GM19467 (cell line): ENCODE measurements around the gene LPCAT3.
"Not testable (repeated sequence)": the region's sequence is repeated elsewhere in the genome, so short reads cannot be mapped to it uniquely, and the experiment has no call there.

Source experiments
- ATAC-seq: cut with Tn5 transposase; IDR thresholded peaks from one replicate; pipeline ENCODE4 v1.9.1; 2021; ENCODE audit warnings: mild to moderate bottlenecking, moderate library complexity; ENCODE audit not compliant: unreplicated experiment

LPCAT3 gene

DNA sequence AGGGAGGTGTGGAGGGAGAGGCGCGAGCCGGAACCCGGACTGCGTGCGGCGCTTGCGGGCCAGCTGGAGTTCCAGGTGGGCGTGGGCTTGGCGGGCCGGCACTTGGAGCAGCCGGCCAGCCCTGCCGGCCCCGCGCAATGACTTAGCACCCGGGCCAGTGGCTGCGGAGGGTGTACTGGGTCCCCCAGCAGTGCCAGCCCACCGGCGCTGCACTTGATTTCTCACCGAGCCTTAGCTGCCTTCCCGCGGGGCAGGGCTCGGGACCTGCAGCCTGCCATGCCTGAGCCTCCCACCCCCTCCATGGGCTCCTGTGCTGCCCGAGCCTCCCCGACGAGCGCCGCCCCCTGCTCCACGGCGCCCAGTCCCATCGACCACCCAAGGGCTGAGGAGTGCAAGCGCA, 19.1 kb upstream of the LPCAT3 start:
- not testable (repeated sequence) for ATAC-seq

DNA sequence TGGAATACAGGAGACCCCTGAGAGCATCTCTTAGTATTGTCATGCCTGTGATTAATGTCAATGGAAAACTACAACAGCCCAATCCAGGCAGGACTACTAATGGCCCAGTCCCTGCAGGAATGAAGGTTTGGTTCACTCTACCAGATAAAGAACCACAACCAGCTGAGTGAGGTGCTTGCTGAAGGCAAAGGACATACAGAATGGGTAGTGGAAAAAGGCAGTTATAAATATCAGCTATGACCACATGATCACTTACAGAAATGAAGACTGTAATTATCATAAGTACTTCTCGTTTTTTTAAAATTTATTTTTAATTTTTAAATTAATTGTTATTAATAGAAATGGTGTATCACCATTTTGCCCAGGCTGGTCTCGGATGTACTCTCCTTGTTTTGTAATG, 17.2 kb upstream of the LPCAT3 start:
- no peak for ATAC-seq

DNA sequence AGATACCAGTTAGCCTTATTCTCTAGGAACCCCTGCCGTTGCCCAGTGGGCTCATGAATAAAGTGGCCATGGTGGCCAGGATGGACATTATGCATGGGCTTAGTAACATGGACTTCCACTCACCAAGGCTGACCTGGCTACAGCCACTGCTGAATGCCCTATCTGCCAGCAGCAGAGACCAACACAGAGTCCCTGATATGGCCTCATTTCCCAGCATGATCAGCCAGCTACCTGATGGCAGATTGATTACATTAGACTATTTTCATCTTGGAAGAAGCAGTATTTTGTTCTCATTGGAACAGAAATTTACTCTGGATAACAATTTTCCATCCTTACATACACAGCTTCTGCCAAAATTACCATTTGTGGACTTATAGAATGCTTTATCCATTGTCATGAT, 16.2 kb upstream of the LPCAT3 start:
- no peak for ATAC-seq

DNA sequence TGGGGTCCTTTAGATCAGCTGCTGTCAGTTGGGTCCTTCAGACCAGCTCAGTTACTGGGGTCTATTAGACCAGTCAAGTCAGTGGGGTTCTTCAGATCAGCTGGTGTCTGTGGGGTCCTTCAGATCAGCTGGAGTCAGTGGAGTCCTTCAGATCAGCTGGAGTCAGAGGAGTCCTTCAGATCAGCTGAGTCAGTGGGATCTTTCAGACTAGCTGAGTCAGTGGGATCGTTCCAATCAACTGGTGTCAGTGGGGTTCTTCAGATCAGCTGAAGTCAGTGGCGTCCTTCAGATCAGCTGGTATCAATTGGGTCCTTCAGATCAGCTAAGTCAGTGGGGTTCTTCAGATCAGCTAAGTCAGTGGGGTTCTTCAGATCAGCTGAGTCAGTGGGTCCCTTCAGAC, 14.7 kb upstream of the LPCAT3 start:
- ATAC-seq = no peak

DNA sequence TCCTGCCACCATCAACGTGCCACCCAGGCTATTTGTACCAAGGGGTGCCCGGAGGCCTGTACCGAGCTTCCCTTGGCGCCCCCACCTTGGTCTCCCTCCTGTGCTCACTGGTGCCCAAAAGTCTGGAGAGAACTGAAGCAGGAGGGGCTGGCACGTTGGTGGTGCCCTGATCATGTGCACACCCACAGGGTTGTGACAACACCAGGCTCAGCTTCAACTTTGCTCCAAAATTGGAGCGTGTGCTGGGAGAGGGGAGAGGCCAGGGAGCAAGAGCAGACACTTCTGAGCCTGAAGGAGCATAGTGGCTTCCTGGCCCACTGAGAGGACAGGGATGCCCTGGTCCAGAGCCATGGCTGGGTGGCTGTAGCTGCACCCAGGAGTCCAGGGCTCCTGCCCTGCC, 13.0 kb upstream of the LPCAT3 start:
- ATAC-seq = no peak

DNA sequence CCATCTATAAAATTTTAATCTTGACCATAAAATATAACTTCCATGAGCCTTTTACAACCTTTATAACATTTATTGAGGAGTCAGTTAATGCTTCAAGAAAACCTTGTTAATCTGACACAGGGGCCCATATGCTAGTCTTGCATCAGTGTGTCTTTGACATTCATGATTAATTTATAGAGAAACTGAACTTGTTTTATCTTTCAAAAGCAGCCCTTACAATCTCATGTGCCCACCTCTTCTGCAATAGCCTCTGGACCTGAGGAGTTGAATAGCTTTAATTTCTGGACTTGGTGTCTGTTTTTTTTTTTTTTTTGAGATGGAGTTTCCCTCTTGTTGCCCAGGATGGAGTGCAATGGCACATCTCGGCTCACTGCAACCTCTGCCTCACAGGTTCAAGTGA, 8.6 kb upstream of the LPCAT3 start:
- no peak for ATAC-seq

DNA sequence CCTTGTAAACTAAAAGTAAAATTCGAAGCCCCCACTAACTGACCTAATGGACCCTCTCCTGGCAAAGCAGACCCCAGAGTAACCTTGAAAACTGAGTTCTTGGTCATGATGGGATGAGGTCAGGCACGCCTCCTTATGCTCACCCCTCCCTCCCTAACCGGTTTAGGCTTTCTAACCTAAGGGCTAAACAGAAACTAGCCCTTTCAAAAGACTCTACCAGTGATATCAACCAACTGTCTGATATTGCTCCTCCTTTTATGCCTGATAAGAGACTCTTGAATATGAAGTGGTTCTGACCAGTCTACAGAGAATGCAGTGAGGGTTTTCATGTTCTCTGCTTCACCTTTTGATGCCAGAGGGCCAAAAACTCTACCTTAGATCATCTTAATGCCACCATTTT, 4.8 kb upstream of the LPCAT3 start:
- no peak for ATAC-seq

DNA sequence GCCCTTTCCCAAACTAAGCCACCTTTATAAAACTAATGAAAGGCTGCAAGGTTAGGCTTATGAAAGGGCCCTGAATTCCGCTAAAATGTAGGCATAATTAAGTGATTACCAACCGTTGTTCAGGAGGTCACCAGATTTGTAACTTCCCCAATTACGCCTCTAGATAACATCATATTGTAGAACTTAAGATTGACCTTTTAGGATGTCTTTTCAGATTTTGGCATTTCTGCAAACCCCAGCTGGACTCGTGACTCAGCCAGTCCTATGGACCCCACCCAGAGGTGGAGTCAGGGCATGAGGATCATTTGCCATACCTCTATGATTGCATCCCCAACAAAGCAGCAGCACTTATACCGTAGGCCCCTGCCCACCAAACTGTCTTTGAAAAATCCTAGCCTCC, 3.7 kb upstream of the LPCAT3 start:
- no peak for ATAC-seq

DNA sequence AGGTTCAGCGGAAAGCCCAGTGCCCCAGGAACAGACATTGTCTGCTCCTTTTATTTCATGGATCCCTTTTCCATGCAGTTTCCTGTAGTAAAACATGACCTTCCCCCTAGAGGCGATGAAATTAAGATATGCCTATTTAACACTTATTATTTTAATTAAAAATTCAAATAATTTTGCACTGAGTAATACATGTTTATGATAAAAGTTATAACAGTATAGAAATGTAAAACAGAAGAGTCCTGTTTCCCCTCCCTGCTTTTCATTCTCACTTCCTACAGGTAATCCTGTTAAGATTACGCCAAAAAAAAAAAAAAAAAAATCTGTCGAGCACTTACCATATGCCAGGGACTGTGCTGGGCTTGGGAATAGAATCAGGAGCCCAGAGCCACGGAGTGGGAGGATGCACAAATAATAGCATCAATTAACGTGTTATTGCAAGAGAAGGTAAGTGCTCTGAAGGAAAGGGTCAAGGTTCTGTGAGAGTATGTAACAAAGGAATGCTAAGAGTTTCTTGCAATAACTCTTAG, 830 bp upstream of the LPCAT3 start:
- ATAC-seq = no peak

DNA sequence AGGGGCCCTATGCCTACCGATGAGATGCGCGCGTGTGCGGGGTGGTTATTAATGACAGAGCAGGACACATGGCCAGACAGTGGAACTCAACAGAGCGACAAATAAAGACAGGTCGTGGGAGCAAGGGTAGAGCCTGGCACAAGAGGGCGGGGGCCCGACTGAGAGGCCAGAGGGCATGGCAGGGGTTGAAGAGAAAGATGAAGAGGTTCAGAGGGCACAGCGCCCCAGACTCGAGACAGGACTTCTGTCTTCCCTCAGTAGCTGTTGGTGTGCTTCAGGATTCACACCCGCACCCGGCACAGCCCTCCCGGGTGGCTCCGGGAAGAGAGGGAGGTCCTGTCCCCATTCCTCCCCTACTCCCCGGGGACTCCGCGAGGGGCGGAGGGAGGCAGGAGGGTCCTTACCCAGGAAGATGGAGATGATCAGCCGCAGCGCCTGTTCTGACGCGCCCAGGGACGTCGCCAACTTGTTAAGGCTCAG, 366 bp downstream of the LPCAT3 start:
- ATAC-seq = peak; percentile 17

DNA sequence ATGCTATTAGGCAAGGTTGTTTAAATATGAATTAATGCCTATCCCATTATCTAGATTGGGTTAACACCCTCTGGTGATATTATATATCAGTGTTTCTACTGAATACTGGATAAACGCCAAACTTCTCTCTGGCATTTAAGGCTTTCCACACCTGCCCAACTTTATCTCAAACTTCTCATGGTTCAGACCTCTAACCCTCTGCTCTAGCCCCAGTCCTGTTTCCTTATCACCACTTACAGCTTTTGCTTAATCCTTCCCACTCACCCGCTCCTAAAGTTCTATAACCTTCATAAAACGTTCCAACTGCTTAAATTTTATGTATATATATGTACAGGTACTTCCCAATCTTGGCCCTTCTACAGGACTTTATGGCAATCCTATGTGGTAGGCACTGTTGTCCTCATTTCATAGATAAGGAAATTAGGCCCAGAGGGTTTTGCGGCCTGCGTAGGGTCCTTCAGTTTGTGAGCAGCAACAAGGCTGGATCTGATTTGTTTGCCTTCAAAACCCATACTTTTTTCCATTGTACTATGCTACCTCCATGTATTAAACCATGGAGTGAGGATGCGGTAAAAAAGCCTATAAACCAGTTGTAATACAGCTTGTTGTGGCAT, 1.2 kb downstream of the LPCAT3 start:
- no peak for ATAC-seq

DNA sequence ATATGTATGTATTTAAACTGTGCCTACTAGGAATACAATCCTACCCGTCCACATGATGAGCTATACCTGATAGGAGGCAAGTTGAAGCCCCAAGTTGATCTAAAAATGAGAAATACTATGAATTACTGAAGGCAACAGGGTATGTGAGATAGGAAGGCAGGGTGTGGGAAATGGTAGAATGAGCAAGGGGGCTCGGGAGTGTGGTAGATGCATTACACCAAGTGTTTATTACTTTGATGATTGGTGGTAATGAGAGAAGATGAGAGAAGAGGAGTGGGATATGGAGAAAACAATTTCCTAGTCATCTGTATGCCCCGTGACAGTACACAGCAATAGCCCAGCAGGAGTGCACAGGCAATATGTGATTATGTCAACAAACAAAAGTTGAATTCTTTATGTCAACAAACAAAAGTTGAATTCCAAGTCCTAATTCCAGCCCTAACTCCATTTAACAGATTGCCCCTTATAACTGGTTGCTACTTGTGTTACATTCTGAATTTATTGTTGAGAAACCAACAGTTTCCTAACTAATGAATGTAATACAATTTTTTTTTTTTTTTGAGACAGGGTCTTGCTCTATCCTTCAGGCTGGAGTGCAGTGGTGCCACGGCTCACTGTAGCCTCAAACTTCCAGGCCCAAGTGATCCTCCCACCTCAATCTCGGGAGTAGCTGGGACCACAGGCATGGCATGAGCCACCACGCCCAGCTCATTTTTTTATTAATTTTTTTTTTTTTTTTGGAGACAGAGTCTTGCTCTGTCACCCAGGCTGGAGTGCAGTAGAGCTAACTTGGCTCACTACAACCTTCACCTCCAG, 2.5 kb downstream of the LPCAT3 start:
- no peak for ATAC-seq

DNA sequence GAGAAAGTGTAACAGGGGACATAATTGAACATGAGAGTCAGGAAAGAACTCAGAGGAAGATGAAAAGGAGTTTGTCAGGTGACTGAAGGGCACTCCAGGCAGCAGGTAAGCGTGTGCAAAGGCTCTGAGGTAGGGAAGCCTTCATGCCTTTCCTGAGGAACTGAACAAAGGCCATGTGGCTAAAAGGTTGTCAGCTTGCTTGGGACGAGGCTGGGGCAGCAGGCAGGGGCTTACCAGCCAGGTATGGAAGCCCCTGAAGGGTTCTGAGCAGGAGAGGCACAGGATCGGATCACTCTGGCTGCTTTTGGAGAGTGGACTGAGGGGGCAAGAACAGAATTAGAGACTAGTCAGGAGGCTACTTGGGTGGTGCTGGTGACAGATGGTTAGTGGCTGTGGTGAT, 5.2 kb downstream of the LPCAT3 start:
- ATAC-seq = no peak

DNA sequence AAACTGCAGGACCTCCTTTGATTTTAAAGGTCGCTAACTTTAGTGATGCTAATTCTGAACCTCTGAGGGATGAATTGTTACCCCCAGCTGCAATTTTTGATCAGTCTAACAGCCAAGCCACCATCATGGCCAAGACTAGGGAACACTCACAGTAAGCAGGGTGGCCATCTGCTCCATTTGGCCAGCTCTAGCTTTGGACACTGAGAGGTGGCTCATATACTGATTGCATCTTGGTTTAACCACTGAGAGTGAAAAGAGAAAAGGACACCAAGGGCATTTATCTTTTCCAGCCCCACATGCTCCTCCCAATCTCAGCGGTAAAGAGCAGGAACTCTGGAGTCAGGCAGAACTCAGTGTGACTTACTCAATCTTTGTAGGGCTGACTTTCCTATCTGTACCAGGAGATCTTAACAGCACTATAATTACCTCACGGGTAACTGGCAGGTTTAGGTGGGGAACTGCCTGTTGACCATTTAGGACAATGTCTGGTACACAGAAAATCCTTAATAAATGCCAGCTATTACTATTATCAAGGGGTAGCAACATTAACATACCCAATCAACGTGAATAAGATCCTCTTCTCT, 6.2 kb downstream of the LPCAT3 start:
- ATAC-seq = no peak

DNA sequence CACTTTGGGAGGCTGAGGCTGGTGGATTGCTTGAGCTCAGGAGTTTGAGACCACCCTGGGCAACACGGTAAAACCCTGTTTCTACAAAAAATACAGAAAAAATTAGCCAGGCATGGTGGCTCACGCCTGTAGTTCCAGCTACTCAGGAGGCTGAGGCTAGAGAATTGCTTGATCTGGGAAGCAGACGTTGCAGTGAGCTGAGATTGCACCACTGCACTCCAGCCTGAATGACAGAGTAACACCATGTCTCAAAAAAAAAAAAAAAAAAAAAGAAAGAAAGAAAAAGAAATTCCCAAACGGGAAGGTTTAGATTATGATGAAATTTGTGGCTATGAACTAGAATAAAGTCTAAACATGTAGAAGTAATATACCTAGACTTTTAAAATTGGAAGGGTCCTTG, 6.9 kb downstream of the LPCAT3 start:
- ATAC-seq = not testable (repeated sequence)

DNA sequence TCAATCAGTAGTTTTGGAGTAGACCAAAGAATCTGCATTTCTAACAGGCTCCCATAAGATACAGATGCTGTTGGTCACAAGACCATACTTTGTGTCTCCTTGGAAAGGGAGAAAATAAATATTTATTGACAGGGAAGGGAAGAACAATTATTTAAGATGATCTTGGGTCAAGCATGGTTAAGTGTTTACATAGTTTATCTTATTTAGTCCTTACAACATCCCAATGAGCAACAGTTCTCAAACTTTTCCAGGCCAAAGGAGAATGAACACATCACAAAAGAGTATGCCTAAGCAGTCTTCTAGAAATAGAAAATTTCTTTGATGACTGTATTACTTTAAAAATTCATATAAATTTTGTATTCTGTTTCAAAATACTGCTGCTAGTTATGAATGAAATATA, 8.8 kb downstream of the LPCAT3 start:
- ATAC-seq = no peak

DNA sequence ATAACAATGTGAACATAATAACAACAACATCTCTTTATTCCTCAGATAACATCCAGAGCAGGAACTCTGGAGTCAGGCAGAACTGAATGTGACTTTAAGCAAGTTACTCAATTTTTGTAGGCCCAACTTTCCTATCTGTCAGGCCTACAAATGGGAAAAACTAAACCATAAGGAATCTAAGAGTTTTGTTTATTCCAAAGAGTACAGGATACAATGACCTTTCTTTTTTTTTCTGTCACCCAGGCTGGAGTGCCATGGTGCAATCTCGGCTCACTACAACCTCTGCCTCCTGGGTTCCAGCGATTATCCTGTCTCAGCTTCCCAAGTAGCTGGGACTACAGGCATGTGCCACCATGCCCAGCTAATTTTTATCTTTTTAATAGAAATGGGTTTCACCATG, 9.4 kb downstream of the LPCAT3 start:
- no peak for ATAC-seq

DNA sequence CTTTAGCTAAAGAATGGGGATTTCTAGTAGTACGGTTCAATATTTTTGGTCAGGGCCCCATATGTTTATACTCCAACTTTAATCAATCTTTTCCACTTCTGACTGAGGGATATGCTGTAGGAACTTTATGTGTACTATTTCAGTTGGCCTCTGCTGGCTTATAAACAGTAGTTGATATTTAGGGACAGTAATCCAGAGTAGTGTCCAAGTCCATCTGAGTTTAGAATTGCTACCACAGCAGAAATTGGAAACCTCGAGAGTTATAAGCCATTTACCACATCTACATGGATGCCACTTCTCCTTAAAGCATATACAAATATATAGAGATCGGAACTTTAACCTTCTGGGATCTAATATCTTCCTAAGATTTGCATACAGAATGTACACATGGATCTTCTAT, 11.6 kb downstream of the LPCAT3 start:
- no peak for ATAC-seq

DNA sequence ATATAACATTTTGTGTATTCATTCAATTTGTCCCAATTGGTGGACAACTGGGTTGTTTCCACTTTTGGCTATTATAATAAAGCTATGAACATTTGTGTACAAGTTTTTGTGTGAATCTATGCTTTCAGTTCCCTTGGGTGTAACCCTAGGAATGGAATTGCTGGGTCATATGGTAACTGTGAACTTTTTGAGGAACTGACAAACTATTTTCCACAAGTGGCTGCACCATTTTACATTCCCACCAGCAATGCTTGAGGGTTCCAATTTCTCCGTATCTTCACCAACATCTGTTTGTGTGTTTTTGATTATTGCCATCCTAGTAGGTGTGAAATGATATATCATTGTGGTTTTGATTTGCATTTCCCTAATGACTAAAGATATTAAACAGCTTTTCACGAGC, 13.0 kb downstream of the LPCAT3 start:
- ATAC-seq = no peak

DNA sequence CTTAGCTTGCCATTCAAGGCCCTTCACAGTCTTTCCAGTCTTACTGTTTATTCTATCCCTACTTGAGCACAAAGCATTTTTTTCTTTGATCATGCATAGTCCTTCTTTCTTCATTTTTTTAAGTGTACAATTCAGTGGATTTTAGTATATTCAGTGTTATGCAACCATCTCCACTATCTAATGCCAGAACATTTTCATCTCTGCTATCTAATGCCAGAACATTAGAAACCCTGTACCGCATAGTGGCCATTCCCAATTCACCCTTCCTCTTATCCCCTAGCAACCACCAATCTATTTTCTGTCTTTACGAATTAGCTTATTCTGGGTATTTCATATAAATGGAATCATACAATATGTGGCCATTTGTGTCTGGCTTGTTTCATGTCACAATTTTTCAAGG, 13.4 kb downstream of the LPCAT3 start:
- no peak for ATAC-seq

DNA sequence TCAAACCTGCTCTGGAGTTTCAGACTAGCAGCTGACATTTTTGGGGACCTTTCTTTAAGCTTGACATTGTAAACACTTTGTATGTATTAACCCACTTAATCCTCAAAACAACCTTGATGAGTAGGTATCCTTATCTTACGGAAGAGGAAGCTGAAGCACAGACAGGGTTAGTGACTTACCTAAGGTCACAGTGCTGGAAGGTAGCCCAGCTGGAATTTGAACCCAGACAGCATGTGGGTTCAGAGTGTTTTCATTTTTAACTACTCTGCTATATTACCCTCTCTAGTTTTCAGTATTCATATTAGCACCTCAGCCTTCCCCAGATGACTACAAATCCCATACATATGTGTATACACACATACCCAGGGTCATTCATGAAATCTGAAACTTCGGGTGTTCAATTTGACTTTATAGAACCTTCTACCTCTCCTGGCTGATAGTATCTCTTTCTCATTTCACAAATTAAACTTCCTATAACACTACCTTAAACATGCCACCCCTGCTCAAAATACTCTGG, 13.9 kb downstream of the LPCAT3 start:
- ATAC-seq = no peak
